Activated naive CD4-positive, alpha-beta T cell (primary cell): ENCODE results near the gene ZNF470.

ENCODE experiments used
- DNase-seq, 4 experiments: peaks; one replicate each; lab custom pipeline; 2025; lab: John Stamatoyannopoulos, UW

Gene ZNF470

GRCh38 chr19:56567274-56568120, at the start of gene ZNF470:
ZNF470 (plus strand) TSS chr19:56567468; CDS start chr19:56570312, 2,844 bp downstream.
- DNase-seq: peak; percentile 56 to 79 (median 68)

GRCh38 chr19:56525214-56525860, 41.9 kb upstream of the ZNF470 start:
- no peak for DNase-seq

- no peak for DNase-seq
Measured at GRCh38 chr19:56537442-56537841, 29.8 kb upstream of the ZNF470 start.

DNA sequence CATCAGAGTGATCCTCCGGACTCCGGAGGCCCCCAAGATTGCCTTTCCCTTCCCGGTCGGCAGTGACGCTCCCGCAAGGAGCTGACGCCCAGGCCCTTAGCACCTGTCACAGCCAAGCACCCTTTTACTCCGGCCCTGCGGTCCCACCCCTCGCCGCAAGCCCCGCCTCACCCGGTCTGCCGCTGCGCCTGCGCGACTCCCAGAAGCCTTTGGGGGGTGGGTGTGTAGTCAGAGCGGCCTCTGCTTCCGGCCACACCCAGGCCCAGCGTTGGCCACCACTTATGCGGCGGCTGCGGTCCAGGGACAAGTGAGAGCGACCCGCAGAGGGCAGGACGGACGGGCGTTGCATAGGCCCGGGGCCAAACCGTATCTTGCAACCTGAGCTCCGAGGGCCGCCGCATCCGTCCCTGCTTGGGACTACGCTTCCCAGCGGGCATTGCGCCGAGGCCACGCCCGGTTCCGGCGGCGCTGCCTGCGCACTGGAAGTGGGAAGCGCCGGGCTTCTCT, 29.0 kb upstream of the ZNF470 start:
- peak; percentile 76 to 89 (median 84) for DNase-seq

GRCh38 chr19:56538761-56539263, 28.5 kb upstream of the ZNF470 start, which contains the start of gene ZFP28:
ZFP28 (plus strand) TSS chr19:56538948; CDS start chr19:56539019, 71 bp downstream.
- peak in 3 of 4 experiments; percentile 9 to 66 (median 64) for DNase-seq

- no peak for DNase-seq
Measured at GRCh38 chr19:56543776-56544175, 23.5 kb upstream of the ZNF470 start.

DNA sequence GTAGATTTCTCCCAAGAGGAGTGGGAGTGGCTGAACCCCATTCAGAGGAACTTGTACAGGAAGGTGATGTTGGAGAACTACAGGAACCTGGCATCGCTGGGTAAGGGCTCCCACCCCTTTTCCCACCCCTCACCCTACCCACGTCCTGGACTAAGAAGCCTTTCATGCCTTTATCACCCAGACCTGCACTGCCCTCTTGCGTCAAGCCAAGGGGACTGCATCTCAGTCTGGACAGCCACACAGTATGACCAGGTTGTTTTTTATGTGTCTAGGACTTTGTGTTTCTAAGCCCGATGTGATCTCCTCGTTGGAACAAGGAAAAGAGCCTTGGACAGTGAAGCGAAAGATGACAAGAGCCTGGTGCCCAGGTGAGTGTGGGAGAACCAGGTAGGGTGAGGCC, 19.7 kb upstream of the ZNF470 start:
- no peak for DNase-seq

GRCh38 chr19:56554272-56554869, 12.9 kb upstream of the ZNF470 start:
- DNase-seq: no peak

DNA sequence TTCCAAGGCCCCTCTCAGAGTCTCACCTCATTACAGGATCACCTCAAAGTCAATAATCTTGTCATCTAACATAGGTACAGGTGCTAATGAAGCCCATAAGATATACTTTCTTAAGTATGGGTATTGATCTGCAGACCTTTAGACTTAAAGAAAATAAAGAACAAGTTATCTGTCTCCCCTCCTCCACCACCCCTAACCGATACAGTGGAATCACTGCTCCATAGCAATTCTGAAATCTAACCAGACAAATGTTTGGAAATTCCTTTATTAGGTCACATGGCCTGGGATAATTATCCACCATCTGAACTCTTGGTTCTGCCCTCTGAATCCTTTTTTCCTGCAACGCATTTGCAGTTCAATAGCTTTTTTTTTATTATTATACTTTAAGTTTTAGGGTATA, 4.5 kb upstream of the ZNF470 start:
- DNase-seq: no peak

GRCh38 chr19:56566904-56567273, 379 bp upstream of the ZNF470 start:
- DNase-seq: peak in 3 of 4 experiments; percentile 15 to 26 (median 26)

- no peak for DNase-seq
Measured at GRCh38 chr19:56572589-56572988, 5.3 kb downstream of the ZNF470 start.

DNA sequence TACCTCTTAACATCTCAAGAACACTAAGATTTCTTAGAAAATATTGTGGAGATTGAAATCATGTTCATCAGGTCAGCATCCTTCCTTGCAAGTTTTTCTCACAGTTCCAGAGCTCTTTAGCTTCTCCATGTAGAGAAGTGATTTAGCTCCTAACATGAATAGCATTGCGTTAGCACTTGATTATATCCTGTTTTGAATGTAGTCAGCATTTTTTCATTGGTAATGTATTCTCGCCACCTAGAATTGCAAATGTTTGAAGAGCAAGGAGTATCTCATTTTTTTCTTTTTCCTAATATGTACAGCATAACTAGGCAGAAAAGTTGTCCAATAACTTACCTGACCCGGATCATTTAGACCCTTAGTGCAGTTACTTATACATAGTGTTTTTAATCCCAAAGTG, 6.6 kb downstream of the ZNF470 start:
- DNase-seq: no peak

- DNase-seq: no peak
Measured at GRCh38 chr19:56577719-56578602, 10.7 kb downstream of the ZNF470 start.

DNA sequence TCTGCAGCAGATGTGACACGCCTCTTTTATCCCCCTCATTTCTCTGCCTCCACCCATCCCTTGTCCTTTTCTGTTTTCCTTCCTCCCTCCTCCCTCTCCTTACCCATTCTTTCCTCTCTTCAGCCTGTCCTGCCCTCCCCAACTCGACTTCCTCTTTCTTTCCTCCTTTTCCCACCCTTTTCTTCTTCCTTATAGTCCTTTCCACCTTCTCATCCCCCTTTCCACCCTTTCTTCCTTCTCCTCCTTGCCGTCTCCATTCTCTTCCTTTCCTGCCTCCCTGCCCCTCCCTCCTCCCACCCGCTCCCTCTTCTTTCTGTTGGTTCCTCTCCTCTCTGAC, 27.1 kb downstream of the ZNF470 start:
- no peak for DNase-seq

- peak; percentile 58 to 79 (median 70) for DNase-seq
Measured at GRCh38 chr19:56594783-56595547, 27.7 kb downstream of the ZNF470 start, which contains the start of gene ZNF71. ZNF71 (plus strand) TSS chr19:56595302; CDS start chr19:56601559, 6,257 bp downstream.

GRCh38 chr19:56595548-56595899, 28.3 kb downstream of the ZNF470 start:
- no peak for DNase-seq

GRCh38 chr19:56596676-56597075, 29.4 kb downstream of the ZNF470 start:
- DNase-seq: no peak

- DNase-seq: no peak
Measured at GRCh38 chr19:56597696-56598095, 30.4 kb downstream of the ZNF470 start.

DNA sequence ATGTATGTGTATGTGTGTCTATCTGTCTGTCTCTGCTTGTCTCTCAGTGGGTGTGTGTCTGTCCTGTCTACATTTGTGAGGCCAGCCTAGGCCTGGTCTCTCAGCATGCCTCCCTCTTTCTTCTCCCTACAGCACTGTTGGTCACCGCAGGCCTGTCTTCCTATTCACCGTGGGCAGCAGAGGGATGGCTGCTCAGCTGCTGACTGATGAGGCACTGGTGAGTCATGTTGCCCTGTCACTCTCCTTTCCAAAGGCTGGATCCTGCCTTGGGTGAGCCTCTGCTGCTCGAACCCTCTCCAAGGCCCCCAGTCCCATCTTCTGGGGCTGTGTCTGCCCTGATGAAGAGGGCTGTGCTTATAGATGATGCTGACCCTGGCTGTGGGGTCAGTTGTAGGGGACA, 34.1 kb downstream of the ZNF470 start:
- no peak for DNase-seq

DNA sequence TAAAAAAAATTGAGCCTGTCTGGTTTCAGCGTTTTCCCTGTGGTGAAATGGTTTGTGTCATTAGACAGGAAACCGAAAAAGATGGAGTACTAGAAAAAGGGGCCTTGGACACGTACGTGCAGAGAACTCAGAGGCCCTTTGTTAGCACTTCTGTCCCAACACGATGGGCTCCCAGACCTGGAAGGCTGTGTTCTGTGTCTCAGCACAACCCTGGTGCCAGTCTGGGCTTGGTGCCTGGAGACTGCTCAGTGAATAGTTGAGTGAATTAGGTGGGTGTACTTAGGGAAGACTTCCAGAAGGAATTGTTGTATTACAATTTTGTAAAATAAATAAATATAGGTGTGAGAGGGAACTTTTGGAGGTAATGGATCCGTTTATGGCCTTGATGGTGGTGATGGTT, 36.6 kb downstream of the ZNF470 start:
- DNase-seq: no peak
